Measurements from ENCODE around the gene NAPA.

NAPA gene

GRCh38 chr19:47450478-47450877, 64.4 kb downstream of the NAPA start:
- H3K4me3 Mint-ChIP-seq, result no peak overlapping the region
- no peaks in the 10 kb centered on the region for H3K9me3 Mint-ChIP-seq
- ATAC-seq (no peak), DNase-seq (no peak)
- H3K36me3 Mint-ChIP-seq (ENCODE audit: low read depth), result no peaks in the 10 kb centered on the region
- no peak overlapping the region for H3K27ac Mint-ChIP-seq
- peaks cover 59% of the 10 kb centered on the region for H3K27me3 Mint-ChIP-seq
- peaks cover 18% of the 10 kb centered on the region for H3K4me1 Mint-ChIP-seq

GRCh38 chr19:47448360-47448727, 66.5 kb downstream of the NAPA start:
- DNase-seq, result no peak
- peak overlapping the region; percentile 30 for H3K27ac Mint-ChIP-seq
- H3K4me3 Mint-ChIP-seq, result no peak overlapping the region
- H3K36me3 Mint-ChIP-seq (ENCODE audit: low read depth), result no peaks in the 10 kb centered on the region
- peaks cover 37% of the 10 kb centered on the region for H3K4me1 Mint-ChIP-seq
- ATAC-seq, result no peak
- peaks cover 63% of the 10 kb centered on the region for H3K27me3 Mint-ChIP-seq
- H3K9me3 Mint-ChIP-seq, result no peaks in the 10 kb centered on the region

- H3K36me3 Mint-ChIP-seq (ENCODE audit: low read depth), result no peaks in the 10 kb centered on the region
- H3K9me3 Mint-ChIP-seq, result no peaks in the 10 kb centered on the region
- ATAC-seq, result peak; percentile 50
- peak overlapping the region; percentile 30 for H3K27ac Mint-ChIP-seq
- H3K27me3 Mint-ChIP-seq, result peaks cover 69% of the 10 kb centered on the region
- peak; percentile 74 for DNase-seq
- peak overlapping the region; percentile 48 for H3K4me3 Mint-ChIP-seq
- H3K4me1 Mint-ChIP-seq, result peaks cover 43% of the 10 kb centered on the region
Measured at GRCh38 chr19:47447470-47448359, 67.1 kb downstream of the NAPA start.

- DNase-seq (peak; percentile 54), ATAC-seq (peak; percentile 22)
- H3K27me3 Mint-ChIP-seq, result peaks cover 74% of the 10 kb centered on the region
- H3K4me3 Mint-ChIP-seq, result peak overlapping the region; percentile 48
- H3K4me1 Mint-ChIP-seq, result peaks cover 43% of the 10 kb centered on the region
- H3K36me3 Mint-ChIP-seq (ENCODE audit: low read depth), result no peaks in the 10 kb centered on the region
- H3K9me3 Mint-ChIP-seq, result no peaks in the 10 kb centered on the region
- H3K27ac Mint-ChIP-seq, result no peak overlapping the region
Measured at GRCh38 chr19:47446534-47447469, 68.1 kb downstream of the NAPA start.

- no peak overlapping the region for H3K4me3 Mint-ChIP-seq
- DNase-seq (peak; percentile 39), ATAC-seq (no peak)
- peak overlapping the region; percentile 31 for H3K27ac Mint-ChIP-seq
- H3K36me3 Mint-ChIP-seq (ENCODE audit: low read depth), result no peaks in the 10 kb centered on the region
- peaks cover 78% of the 10 kb centered on the region for H3K27me3 Mint-ChIP-seq
- no peaks in the 10 kb centered on the region for H3K9me3 Mint-ChIP-seq
- peaks cover 43% of the 10 kb centered on the region for H3K4me1 Mint-ChIP-seq
Measured at GRCh38 chr19:47445937-47446402, 68.9 kb downstream of the NAPA start.

- peaks cover 75% of the 10 kb centered on the region for H3K27me3 Mint-ChIP-seq
- no peaks in the 10 kb centered on the region for H3K9me3 Mint-ChIP-seq
- H3K27ac Mint-ChIP-seq, result peak overlapping the region; percentile 31
- H3K4me1 Mint-ChIP-seq, result peaks cover 43% of the 10 kb centered on the region
- DNase-seq (no peak), ATAC-seq (no peak)
- H3K4me3 Mint-ChIP-seq, result no peak overlapping the region
- no peaks in the 10 kb centered on the region for H3K36me3 Mint-ChIP-seq (ENCODE audit: low read depth)
Measured at GRCh38 chr19:47445527-47445926, 69.3 kb downstream of the NAPA start.

- Mint-ChIP-seq H3K27ac (no peak overlapping the region), H3K36me3 (ENCODE audit: low read depth) (no peaks in the 10 kb centered on the region), H3K4me1 (peaks cover 43% of the 10 kb centered on the region), H3K27me3 (peaks cover 72% of the 10 kb centered on the region), H3K9me3 (no peaks in the 10 kb centered on the region), H3K4me3 (no peak overlapping the region)
- ATAC-seq (peak; percentile 24), DNase-seq (no peak)
Measured at GRCh38 chr19:47444388-47444821, 70.5 kb downstream of the NAPA start.

- H3K36me3 Mint-ChIP-seq (ENCODE audit: low read depth), result no peaks in the 10 kb centered on the region
- H3K9me3 Mint-ChIP-seq, result no peaks in the 10 kb centered on the region
- ATAC-seq (no peak), DNase-seq (no peak)
- no peak overlapping the region for H3K27ac Mint-ChIP-seq
- H3K27me3 Mint-ChIP-seq, result peaks cover 68% of the 10 kb centered on the region
- no peak overlapping the region for H3K4me3 Mint-ChIP-seq
- H3K4me1 Mint-ChIP-seq, result peaks cover 43% of the 10 kb centered on the region
Measured at GRCh38 chr19:47443331-47443730, 71.5 kb downstream of the NAPA start.

- ATAC-seq, result no peak
- Mint-ChIP-seq H3K27ac (no peak overlapping the region), H3K36me3 (ENCODE audit: low read depth) (no peaks in the 10 kb centered on the region), H3K4me1 (peaks cover 21% of the 10 kb centered on the region), H3K27me3 (peaks cover 54% of the 10 kb centered on the region), H3K9me3 (no peaks in the 10 kb centered on the region), H3K4me3 (no peak overlapping the region)
- DNase-seq, result no peak
Measured at GRCh38 chr19:47438793-47439220, 76.1 kb downstream of the NAPA start.

Data from activated naive CD8-positive, alpha-beta T cell treated with anti-CD3 and anti-CD28 coated beads, Interleukin-2, amount 50 U/mL, for 24 hours (primary cell).